ENCODE measurements around the gene UBE2E2. TPM values are rescaled to one million over a fixed set of nuclear protein-coding genes. Genes with fewer than 3 reads are reported as not detected.

UBE2E2 gene
- total RNA-seq, 2 experiments from 2014 or later = 16.5 to 23.2 TPM

DNA sequence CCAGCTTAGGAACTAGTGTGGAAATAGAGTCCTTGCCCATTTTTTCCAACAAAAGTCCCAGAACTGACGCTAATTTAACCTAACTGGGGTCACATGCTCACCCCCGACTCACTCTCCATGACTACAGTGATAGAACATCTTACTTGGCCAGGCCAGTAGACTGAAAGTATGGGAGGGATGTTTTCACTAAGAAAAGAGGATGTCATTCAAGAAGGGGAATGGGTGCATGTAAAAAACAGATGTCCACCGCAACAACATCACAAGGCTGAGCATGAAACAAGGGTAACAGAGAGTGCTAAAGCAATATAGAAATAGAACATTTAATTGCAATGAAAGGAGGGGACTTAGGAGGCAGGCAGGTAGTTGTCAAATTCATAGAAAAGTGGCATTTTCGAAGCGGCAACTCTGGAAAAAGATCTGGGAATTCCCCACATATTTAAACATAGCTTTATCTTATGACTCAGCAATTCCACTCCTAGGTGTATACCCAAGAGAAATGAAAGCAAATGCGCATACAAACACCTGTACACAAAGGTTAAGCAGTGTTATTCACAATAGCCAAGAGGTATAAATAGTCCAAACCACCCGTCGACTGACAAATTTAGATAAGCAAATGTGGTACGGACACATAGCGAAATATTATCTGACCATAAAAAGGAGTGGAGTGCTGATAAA, 41.1 kb upstream of the UBE2E2 start:
- TF ChIP-seq, protein P1, sequence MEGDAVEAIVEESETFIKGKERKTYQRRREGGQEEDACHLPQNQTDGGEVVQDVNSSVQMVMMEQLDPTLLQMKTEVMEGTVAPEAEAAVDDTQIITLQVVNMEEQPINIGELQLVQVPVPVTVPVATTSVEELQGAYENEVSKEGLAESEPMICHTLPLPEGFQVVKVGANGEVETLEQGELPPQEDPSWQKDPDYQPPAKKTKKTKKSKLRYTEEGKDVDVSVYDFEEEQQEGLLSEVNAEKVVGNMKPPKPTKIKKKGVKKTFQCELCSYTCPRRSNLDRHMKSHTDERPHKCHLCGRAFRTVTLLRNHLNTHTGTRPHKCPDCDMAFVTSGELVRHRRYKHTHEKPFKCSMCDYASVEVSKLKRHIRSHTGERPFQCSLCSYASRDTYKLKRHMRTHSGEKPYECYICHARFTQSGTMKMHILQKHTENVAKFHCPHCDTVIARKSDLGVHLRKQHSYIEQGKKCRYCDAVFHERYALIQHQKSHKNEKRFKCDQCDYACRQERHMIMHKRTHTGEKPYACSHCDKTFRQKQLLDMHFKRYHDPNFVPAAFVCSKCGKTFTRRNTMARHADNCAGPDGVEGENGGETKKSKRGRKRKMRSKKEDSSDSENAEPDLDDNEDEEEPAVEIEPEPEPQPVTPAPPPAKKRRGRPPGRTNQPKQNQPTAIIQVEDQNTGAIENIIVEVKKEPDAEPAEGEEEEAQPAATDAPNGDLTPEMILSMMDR (IDR thresholded peaks at IDR 0.05) = no peak

DNA sequence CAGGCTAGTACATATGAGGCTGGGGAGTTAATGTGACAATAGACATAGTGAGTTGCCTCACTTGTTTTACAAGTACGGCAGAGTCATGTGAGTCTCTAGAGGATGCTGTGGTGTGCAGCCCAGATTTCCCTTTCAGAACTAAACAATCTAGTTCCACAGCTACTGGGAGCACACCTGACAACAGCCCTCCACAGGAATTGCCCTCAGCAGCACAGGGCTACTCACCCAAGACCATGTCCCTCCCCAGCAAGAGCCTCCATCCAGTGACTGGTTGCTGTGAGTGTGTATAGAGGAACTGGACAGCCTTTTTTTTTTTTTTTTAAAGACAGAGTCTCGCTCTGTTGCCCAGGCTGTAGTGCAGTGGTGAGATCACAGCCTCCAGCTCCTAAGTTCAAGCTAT, 40.2 kb upstream of the UBE2E2 start:
- intact Hi-C loops (cut with micrococcal nuclease) = no loop called here
- H3K27ac Mint-ChIP-seq = no peak overlapping the region
- no peaks in the 10 kb centered on the region for H3K36me3 Mint-ChIP-seq (ENCODE audit: low read depth)
- DNase-seq = no peak
- no peak overlapping the region for H3K4me3 Mint-ChIP-seq
- CTCF ChIA-PET = no interaction called here
- peaks cover 4% of the 10 kb centered on the region for H3K4me1 Mint-ChIP-seq (ENCODE audit: low read depth)
- POLR2A ChIA-PET = no interaction called here
- no peaks in the 10 kb centered on the region for H3K9me3 Mint-ChIP-seq
- H3K27me3 Mint-ChIP-seq = no peaks in the 10 kb centered on the region
- ATAC-seq = no peak
- TF ChIP-seq, protein P1 (IDR thresholded peaks at IDR 0.05) = no peak

More for the DNA sequence above, 41.1 kb upstream of the UBE2E2 start:
- DNase-seq (no peak), ATAC-seq (no peak)
- H3K27me3 Mint-ChIP-seq = no peaks in the 10 kb centered on the region
- no peak overlapping the region for H3K27ac Mint-ChIP-seq
- H3K4me3 Mint-ChIP-seq = no peak overlapping the region
- peaks cover 4% of the 10 kb centered on the region for H3K4me1 Mint-ChIP-seq (ENCODE audit: low read depth)
- intact Hi-C loops (cut with micrococcal nuclease) = no loop called here
- H3K36me3 Mint-ChIP-seq (ENCODE audit: low read depth) = no peaks in the 10 kb centered on the region
- ChIA-PET POLR2A (no interaction called here), CTCF (no interaction called here)
- H3K9me3 Mint-ChIP-seq = no peaks in the 10 kb centered on the region

DNA sequence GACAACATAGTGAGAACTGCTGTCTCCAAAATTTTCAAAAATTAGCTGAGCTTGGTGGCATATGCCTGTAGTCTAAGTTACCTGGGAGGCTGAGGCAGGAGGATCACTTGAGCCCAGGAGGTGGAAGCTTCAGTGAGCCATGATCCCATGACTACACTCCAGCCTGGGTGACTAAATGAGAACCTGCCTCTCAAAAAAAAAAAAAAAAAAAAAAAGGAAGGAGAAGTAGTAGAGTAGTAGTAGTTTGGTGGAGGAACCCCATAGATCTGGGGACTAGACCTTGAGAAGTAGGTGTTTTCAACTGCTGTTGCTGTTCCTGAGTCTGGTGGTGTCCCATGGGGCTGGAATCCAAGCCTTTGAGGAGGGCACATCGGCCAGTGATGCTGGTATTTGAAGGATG, 38.4 kb upstream of the UBE2E2 start:
- no peaks in the 10 kb centered on the region for H3K36me3 Mint-ChIP-seq (ENCODE audit: low read depth)
- H3K4me1 Mint-ChIP-seq (ENCODE audit: low read depth) = peaks cover 4% of the 10 kb centered on the region
- H3K27me3 Mint-ChIP-seq = no peaks in the 10 kb centered on the region
- H3K4me3 Mint-ChIP-seq = no peak overlapping the region
- TF ChIP-seq, protein P1 (IDR thresholded peaks at IDR 0.05) = no peak
- intact Hi-C loops (cut with micrococcal nuclease) = no loop called here
- H3K9me3 Mint-ChIP-seq = no peaks in the 10 kb centered on the region
- ATAC-seq = no peak
- DNase-seq = no peak
- CTCF ChIA-PET = no interaction called here
- POLR2A ChIA-PET = no interaction called here
- H3K27ac Mint-ChIP-seq = no peak overlapping the region

DNA sequence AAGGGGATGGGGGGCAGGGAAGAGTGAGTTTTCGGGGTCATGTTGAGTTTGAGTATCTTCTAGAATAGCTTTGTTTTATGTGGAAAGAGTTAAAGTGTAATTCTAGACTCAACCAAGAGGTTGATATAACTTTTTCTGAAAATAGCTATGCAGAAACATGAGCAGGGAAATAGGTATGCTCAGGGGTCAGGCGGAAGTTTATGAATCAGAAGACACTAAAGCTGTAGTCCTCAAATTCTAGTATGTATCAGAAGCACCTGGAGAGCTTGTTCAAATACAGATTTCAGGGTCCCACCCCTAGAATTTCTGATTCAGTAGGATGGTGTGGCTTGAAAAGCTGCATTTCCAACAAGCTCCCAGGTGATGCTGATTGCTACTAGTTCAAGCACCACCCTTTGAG, 37.6 kb upstream of the UBE2E2 start:
- DNase-seq (no peak), ATAC-seq (no peak)
- H3K4me3 Mint-ChIP-seq = no peak overlapping the region
- H3K9me3 Mint-ChIP-seq = no peaks in the 10 kb centered on the region
- POLR2A ChIA-PET = no interaction called here
- TF ChIP-seq, protein P1 (IDR thresholded peaks at IDR 0.05) = no peak
- CTCF ChIA-PET = no interaction called here
- peaks cover 4% of the 10 kb centered on the region for H3K4me1 Mint-ChIP-seq (ENCODE audit: low read depth)
- H3K36me3 Mint-ChIP-seq (ENCODE audit: low read depth) = no peaks in the 10 kb centered on the region
- no peak overlapping the region for H3K27ac Mint-ChIP-seq
- no peaks in the 10 kb centered on the region for H3K27me3 Mint-ChIP-seq
- intact Hi-C loops (cut with micrococcal nuclease) = no loop called here

DNA sequence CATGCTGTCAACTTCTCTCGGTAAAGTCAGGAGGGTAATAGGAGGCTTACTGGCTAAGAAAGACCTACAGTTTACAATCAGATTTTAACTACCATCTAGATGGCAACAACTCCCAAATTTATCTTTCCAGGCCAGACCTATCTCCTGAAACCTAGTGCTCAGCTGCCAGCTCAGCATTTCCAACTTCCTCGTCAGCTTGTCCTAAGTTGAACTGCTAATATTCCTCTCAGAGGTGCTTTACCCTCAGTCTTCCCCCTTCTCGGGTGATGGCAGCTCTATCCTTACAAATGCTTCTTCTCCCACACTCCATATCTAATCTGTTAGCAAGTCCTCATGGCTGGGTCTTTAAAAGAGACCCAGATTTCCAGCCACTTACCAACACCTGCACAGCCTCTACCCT, 36.9 kb upstream of the UBE2E2 start:
- ATAC-seq (no peak), DNase-seq (no peak)
- peaks cover 4% of the 10 kb centered on the region for H3K4me1 Mint-ChIP-seq (ENCODE audit: low read depth)
- ChIA-PET CTCF (no interaction called here), POLR2A (no interaction called here)
- H3K9me3 Mint-ChIP-seq = no peaks in the 10 kb centered on the region
- TF ChIP-seq, protein P1 (IDR thresholded peaks at IDR 0.05) = no peak
- no peak overlapping the region for H3K27ac Mint-ChIP-seq
- H3K36me3 Mint-ChIP-seq (ENCODE audit: low read depth) = no peaks in the 10 kb centered on the region
- no peak overlapping the region for H3K4me3 Mint-ChIP-seq
- H3K27me3 Mint-ChIP-seq = no peaks in the 10 kb centered on the region
- intact Hi-C loops (cut with micrococcal nuclease) = no loop called here
